Measurements from ENCODE around the gene ARL15.
A peak's percentile ranks its signal among the peaks of the same experiment; 100 is the strongest.

Gene ARL15

GRCh38 chr5:54257366-54258118, 52.8 kb downstream of the ARL15 start:
- peak; percentile 37 for DNase-seq (ENCODE audit: low read depth)
- no peak overlapping the region for H3K4me3 ChIP-seq (ENCODE audit: low read length)
- no peak for TF ChIP-seq CTCF (IDR thresholded peaks at IDR 0.05; ENCODE audit: insufficient read depth, low read depth, low read length, missing control alignments)

- H3K4me3 ChIP-seq (ENCODE audit: low read length), result no peak overlapping the region
- DNase-seq (ENCODE audit: low read depth), result peak; percentile 11
- TF ChIP-seq CTCF (IDR thresholded peaks at IDR 0.05; ENCODE audit: insufficient read depth, low read depth, low read length, missing control alignments), result peak; percentile 4
Measured at GRCh38 chr5:54254482-54255198, 55.7 kb downstream of the ARL15 start.

- no peak overlapping the region for H3K4me3 ChIP-seq (ENCODE audit: low read length)
- DNase-seq (ENCODE audit: low read depth), result peak; percentile 88
- TF ChIP-seq CTCF (IDR thresholded peaks at IDR 0.05; ENCODE audit: insufficient read depth, low read depth, low read length, missing control alignments), result no peak
Measured at GRCh38 chr5:54251981-54252380, 58.4 kb downstream of the ARL15 start.

GRCh38 chr5:54249210-54250028, 61.0 kb downstream of the ARL15 start:
- no peak for DNase-seq (ENCODE audit: low read depth)
- H3K4me3 ChIP-seq (ENCODE audit: low read length), result no peak overlapping the region

GRCh38 chr5:54247226-54247625, 63.1 kb downstream of the ARL15 start:
- no peak overlapping the region for H3K4me3 ChIP-seq (ENCODE audit: low read length)
- DNase-seq (ENCODE audit: low read depth), result no peak
- no peak for TF ChIP-seq CTCF (IDR thresholded peaks at IDR 0.05; ENCODE audit: insufficient read depth, low read depth, low read length, missing control alignments)

More at GRCh38 chr5:54249210-54250028, 61.0 kb downstream of the ARL15 start:
- TF ChIP-seq CTCF (IDR thresholded peaks at IDR 0.05; ENCODE audit: insufficient read depth, low read depth, low read length, missing control alignments), result no peak

GRCh38 chr5:54243483-54244080, 66.8 kb downstream of the ARL15 start:
- peak; percentile 48 for DNase-seq (ENCODE audit: low read depth)
- peak; percentile 74 for TF ChIP-seq CTCF (IDR thresholded peaks at IDR 0.05; ENCODE audit: insufficient read depth, low read depth, low read length, missing control alignments)
- no peak overlapping the region for H3K4me3 ChIP-seq (ENCODE audit: low read length)
